ENCODE data around the gene CHSY1.

- TF ChIP-seq SMC3 (IDR thresholded peaks at IDR 0.05; ENCODE audit: borderline replicate concordance, low read length) (no peak), CTCF (IDR thresholded peaks at IDR 0.05 in 2 of 3, conservative IDR thresholded peaks at IDR 0.05 in 1 of 3; ENCODE audit: control insufficient read depth in 2 of 3, extremely low read depth in 1 of 3, insufficient read depth in 1 of 3, low read depth in 3 of 3, low read length in 3 of 3) (no peak), POLR2A (IDR thresholded peaks at IDR 0.05; ENCODE audit: low read depth, low read length) (peak; percentile 82), EP300 (IDR thresholded peaks at IDR 0.05; ENCODE audit: borderline replicate concordance in 1 of 2, control insufficient read depth in 1 of 2, low read depth in 2 of 2, low read length in 2 of 2) (no peak), RCOR1 (conservative IDR thresholded peaks at IDR 0.05; ENCODE audit: low read depth, low read length) (no peak), POLR2AphosphoS5 (IDR thresholded peaks at IDR 0.05; ENCODE audit: low read length) (no peak), SIX5 (IDR thresholded peaks at IDR 0.05; ENCODE audit: low read depth, low read length, severe bottlenecking) (no peak), LARP7 (IDR thresholded peaks at IDR 0.05) (peak; percentile 98), SMAD1 (IDR thresholded peaks at IDR 0.05; ENCODE audit: low read depth, partially characterized antibody) (no peak), FOXM1 (IDR thresholded peaks at IDR 0.05; ENCODE audit: low read depth, low read length) (no peak)
Observed at GRCh38 chr15:101277038-101277822, 25.4 kb upstream of the CHSY1 start, which contains the start of gene SELENOS.

Data from GM12878 (cell line).